H9 (cell line): Measurements from ENCODE around the gene TMEM176A. TPM values are rescaled to one million over a fixed set of nuclear protein-coding genes. Genes with fewer than 3 reads are reported as not detected.

ENCODE experiments used
- DNase-seq: peaks from one replicate; pipeline ENCODE4 v3.0.0-alpha.2; 2017
- H2AFZ ChIP-seq: one replicate; pipeline ENCODE4 v1.6.1; 2013; ENCODE audit warnings: mild to moderate bottlenecking, low read length, control low read depth, moderate library complexity
- H2AK5ac ChIP-seq: 2 replicates; pipeline ENCODE4 v1.6.1; 2013; ENCODE audit warnings: low read length, control low read depth, mixed read lengths; ENCODE audit not compliant: insufficient read length
- H2BK120ac ChIP-seq: one replicate; pipeline ENCODE4 v1.6.1; 2013; ENCODE audit warnings: low read depth, mild to moderate bottlenecking, low read length, control low read depth, inconsistent platforms; ENCODE audit not compliant: poor library complexity, severe bottlenecking
- H2BK12ac ChIP-seq: 2 replicates; pipeline ENCODE4 v1.6.1; 2013; ENCODE audit warnings: low read length, control low read depth, mixed read lengths, low read depth; ENCODE audit not compliant: insufficient read length
- H2BK15ac ChIP-seq: 2 replicates; pipeline ENCODE4 v1.6.1; 2013; ENCODE audit warnings: low read depth, low read length, control low read depth
- H2BK20ac ChIP-seq: one replicate; pipeline ENCODE4 v1.6.1; 2013; ENCODE audit warnings: low read depth, mild to moderate bottlenecking, low read length, control low read depth, inconsistent platforms; ENCODE audit not compliant: poor library complexity, severe bottlenecking
- H2BK5ac ChIP-seq: 2 replicates; pipeline ENCODE4 v1.6.1; 2013; ENCODE audit warnings: low read length, control low read depth, mixed read lengths; ENCODE audit not compliant: insufficient read length
- H3K14ac ChIP-seq: 2 replicates; pipeline ENCODE4 v1.6.1; 2013; ENCODE audit warnings: low read length, control low read depth; ENCODE audit not compliant: insufficient read depth
- H3K18ac ChIP-seq: 2 replicates; pipeline ENCODE4 v1.6.1; 2013; ENCODE audit warnings: low read depth, mild to moderate bottlenecking, mixed read lengths, low read length, control low read depth; ENCODE audit not compliant: insufficient read length
- H3K23ac ChIP-seq: 2 replicates; pipeline ENCODE4 v1.6.1; 2013; ENCODE audit warnings: low read length, control low read depth, mixed read lengths, low read depth; ENCODE audit not compliant: insufficient read length
- H3K23me2 ChIP-seq: 2 replicates; pipeline ENCODE4 v1.6.1; 2013; ENCODE audit warnings: low read depth, mild to moderate bottlenecking, mixed read lengths, low read length, control low read depth; ENCODE audit not compliant: insufficient read length, poor library complexity, severe bottlenecking
- H3K27ac ChIP-seq: 2 replicates; pipeline ENCODE4 v1.5.1; 2013; ENCODE audit warnings: low read length, control low read depth, mixed read lengths, low read depth; ENCODE audit not compliant: insufficient read length
- H3K27me3 ChIP-seq: 2 replicates; pipeline ENCODE4 v1.6.1; 2013; ENCODE audit warnings: low read length, control low read depth, inconsistent platforms; ENCODE audit not compliant: insufficient read depth
- H3K4ac ChIP-seq: 2 replicates; pipeline ENCODE4 v1.6.1; 2013; ENCODE audit warnings: low read depth, mild to moderate bottlenecking, control low read depth, inconsistent platforms, low read length, moderate library complexity
- H3K4me1 ChIP-seq: 2 replicates; pipeline ENCODE4 v1.6.1; 2013; ENCODE audit warnings: low read length, control low read depth, inconsistent platforms; ENCODE audit not compliant: insufficient read depth
- H3K4me2 ChIP-seq: 2 replicates; pipeline ENCODE4 v1.6.1; 2013; ENCODE audit warnings: low read length, control low read depth, mixed read lengths; ENCODE audit not compliant: insufficient read length, insufficient read depth
- H3K56ac ChIP-seq: 2 replicates; pipeline ENCODE4 v1.6.1; 2013; ENCODE audit warnings: low read depth, mild to moderate bottlenecking, mixed read lengths, low read length, control low read depth; ENCODE audit not compliant: insufficient read length
- H3K79me1 ChIP-seq: 2 replicates; pipeline ENCODE4 v1.6.1; 2013; ENCODE audit warnings: low read depth, mild to moderate bottlenecking, moderate library complexity, low read length, control low read depth, inconsistent platforms; ENCODE audit not compliant: insufficient read depth, poor library complexity, severe bottlenecking
- H3K79me2 ChIP-seq: 2 replicates; pipeline ENCODE4 v1.6.1; 2013; ENCODE audit warnings: low read length, control low read depth, inconsistent platforms; ENCODE audit not compliant: insufficient read depth
- H3K9ac ChIP-seq: 2 replicates; pipeline ENCODE4 v1.6.1; 2013; ENCODE audit warnings: low read length, control low read depth, mixed read lengths; ENCODE audit not compliant: insufficient read length; ENCODE audit errors: extremely low read depth
- H3K9me3 ChIP-seq: one replicate; pipeline ENCODE4 v1.6.1; 2013; ENCODE audit warnings: low read depth, low read length, inconsistent platforms; ENCODE audit not compliant: control insufficient read depth
- H3T11ph ChIP-seq: one replicate; pipeline ENCODE4 v1.6.1; 2013; ENCODE audit warnings: mild to moderate bottlenecking, low read length, control low read depth, inconsistent platforms
- H4K20me1 ChIP-seq: one replicate; pipeline ENCODE4 v1.6.1; 2013; ENCODE audit not compliant: control insufficient read depth, insufficient read length, insufficient read depth
- H4K5ac ChIP-seq: 2 replicates; pipeline ENCODE4 v1.6.1; 2013; ENCODE audit warnings: low read depth, mild to moderate bottlenecking, mixed read lengths, low read length, control low read depth; ENCODE audit not compliant: insufficient read length
- H4K8ac ChIP-seq: replicated peaks from 2 replicates; pipeline ENCODE4 v1.6.1; 2013; ENCODE audit warnings: low read length, control low read depth, mixed read lengths, low read depth; ENCODE audit not compliant: insufficient read length
- H4K91ac ChIP-seq: 2 replicates; pipeline ENCODE4 v1.6.1; 2013; ENCODE audit warnings: low read depth, mild to moderate bottlenecking, moderate library complexity, mixed read lengths, low read length, control low read depth; ENCODE audit not compliant: insufficient read length
- H3K27ac Mint-ChIP-seq, 3 experiments: 2 replicates in 2 of 3; 3 replicates in 1 of 3; pipeline ENCODE4 v1.8.0; 2020 to 2021; ENCODE audit warnings: mixed read lengths in 3 of 3, mild to moderate bottlenecking in 1 of 3, moderate library complexity in 1 of 3
- H3K27me3 Mint-ChIP-seq: 2 replicates; pipeline ENCODE4 v1.8.0; 2021; ENCODE audit warnings: low read depth, mild to moderate bottlenecking, moderate library complexity, mixed read lengths
- H3K36me3 Mint-ChIP-seq, 3 experiments: 2 replicates in 2 of 3; 3 replicates in 1 of 3; pipeline ENCODE4 v1.8.0; 2020 to 2021; ENCODE audit warnings: low read depth in 3 of 3, mixed read lengths in 3 of 3; ENCODE audit not compliant: insufficient read depth in 1 of 3
- H3K4me1 Mint-ChIP-seq, 2 experiments: 2 replicates each; pipeline ENCODE4 v1.8.0; 2020; ENCODE audit warnings: mixed read lengths in 2 of 2
- H3K4me3 Mint-ChIP-seq, 2 experiments: 2 replicates in 1 of 2; 3 replicates in 1 of 2; pipeline ENCODE4 v1.8.0; 2020 to 2021; ENCODE audit warnings: mild to moderate bottlenecking in 2 of 2, mixed read lengths in 2 of 2, moderate library complexity in 1 of 2
- H3K9me3 Mint-ChIP-seq, 2 experiments: 2 replicates in 1 of 2; 3 replicates in 1 of 2; pipeline ENCODE4 v1.8.0; 2020; ENCODE audit warnings: mild to moderate bottlenecking in 2 of 2, mixed read lengths in 2 of 2, moderate library complexity in 1 of 2
- total RNA-seq: library from RNA; stranded (reverse); gene quantifications from 2 replicates; pipeline ENCODE4 v1.2.1, GENCODE V29; 2021
- TF ChIP-seq, protein P1 (sequence below): fragments of 200-600 bp; sonication (generic); conservative IDR thresholded peaks from 3 replicates; pipeline ENCODE4 v1.8.0; 2021; ENCODE audit warnings: antibody characterized with exemption, mild to moderate bottlenecking

Gene TMEM176A
- total RNA-seq, 1 experiment from 2014 or later, result not detected

DNA sequence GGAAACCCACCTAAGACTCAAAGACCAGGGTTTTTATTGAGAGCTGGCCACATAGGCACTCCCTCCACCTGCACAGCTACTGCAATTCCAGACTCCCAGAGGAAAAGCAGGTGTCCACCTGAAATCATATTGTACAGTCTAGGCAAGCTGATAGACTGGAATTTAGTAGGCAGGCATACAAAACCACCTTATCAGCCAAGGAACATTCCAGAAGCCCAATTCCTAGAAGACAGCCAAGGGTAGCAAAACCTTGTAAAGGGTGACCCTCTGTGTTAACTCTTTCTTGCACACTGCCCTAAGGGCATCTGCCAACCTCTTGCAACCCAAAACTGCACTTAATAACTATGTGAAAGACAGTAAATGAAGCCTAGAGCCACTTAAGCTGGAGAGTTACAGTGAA lies 5.3 kb downstream of the TMEM176A start:
- H3K27ac Mint-ChIP-seq, result no peak overlapping the region
- H3K56ac ChIP-seq, result no peak overlapping the region
- H4K5ac ChIP-seq, result no peak overlapping the region
- H3T11ph ChIP-seq, result no peak overlapping the region
- no peak overlapping the region for H2AFZ ChIP-seq
- H3K23ac ChIP-seq, result no peak overlapping the region
- no peak overlapping the region for H3K18ac ChIP-seq
- H3K4me2 ChIP-seq, result no peak overlapping the region
- DNase-seq, result no peak
- H3K4me1 ChIP-seq, result no peaks in the 10 kb centered on the region
- no peaks in the 10 kb centered on the region for H3K79me1 ChIP-seq
- H4K91ac ChIP-seq, result no peak overlapping the region
- H2BK5ac ChIP-seq, result no peak overlapping the region
- H3K79me2 ChIP-seq, result no peaks in the 10 kb centered on the region
- H3K27me3 ChIP-seq, result peaks cover 16% of the 10 kb centered on the region; the same call in 1 of the 2 replicates
- H3K9ac ChIP-seq, result no peak overlapping the region
- no peaks in the 10 kb centered on the region for H3K9me3 ChIP-seq
- no peak overlapping the region for H2BK20ac ChIP-seq
- no peak overlapping the region for H2BK15ac ChIP-seq
- no peak overlapping the region for H3K14ac ChIP-seq
- no peak overlapping the region for H2BK120ac ChIP-seq
- H2BK12ac ChIP-seq, result no peak overlapping the region
- peaks cover 78% of the 10 kb centered on the region for H3K27me3 Mint-ChIP-seq
- peaks cover 0 to 13% of the 10 kb centered on the region in 2 experiments; a peak in 2 of 4 replicates for H3K4me1 Mint-ChIP-seq
- no peak overlapping the region for H3K27ac ChIP-seq
- H3K36me3 Mint-ChIP-seq, result peaks cover 0 to 14% (median 7%) of the 10 kb centered on the region in 3 experiments; a peak in 3 of 7 replicates
- no peak overlapping the region for H4K8ac ChIP-seq
- TF ChIP-seq, protein P1, sequence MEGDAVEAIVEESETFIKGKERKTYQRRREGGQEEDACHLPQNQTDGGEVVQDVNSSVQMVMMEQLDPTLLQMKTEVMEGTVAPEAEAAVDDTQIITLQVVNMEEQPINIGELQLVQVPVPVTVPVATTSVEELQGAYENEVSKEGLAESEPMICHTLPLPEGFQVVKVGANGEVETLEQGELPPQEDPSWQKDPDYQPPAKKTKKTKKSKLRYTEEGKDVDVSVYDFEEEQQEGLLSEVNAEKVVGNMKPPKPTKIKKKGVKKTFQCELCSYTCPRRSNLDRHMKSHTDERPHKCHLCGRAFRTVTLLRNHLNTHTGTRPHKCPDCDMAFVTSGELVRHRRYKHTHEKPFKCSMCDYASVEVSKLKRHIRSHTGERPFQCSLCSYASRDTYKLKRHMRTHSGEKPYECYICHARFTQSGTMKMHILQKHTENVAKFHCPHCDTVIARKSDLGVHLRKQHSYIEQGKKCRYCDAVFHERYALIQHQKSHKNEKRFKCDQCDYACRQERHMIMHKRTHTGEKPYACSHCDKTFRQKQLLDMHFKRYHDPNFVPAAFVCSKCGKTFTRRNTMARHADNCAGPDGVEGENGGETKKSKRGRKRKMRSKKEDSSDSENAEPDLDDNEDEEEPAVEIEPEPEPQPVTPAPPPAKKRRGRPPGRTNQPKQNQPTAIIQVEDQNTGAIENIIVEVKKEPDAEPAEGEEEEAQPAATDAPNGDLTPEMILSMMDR, result no peak
- peaks cover 14 to 17% of the 10 kb centered on the region in 2 experiments for H3K9me3 Mint-ChIP-seq
- H4K20me1 ChIP-seq, result no peaks in the 10 kb centered on the region
- H2AK5ac ChIP-seq, result no peak overlapping the region
- no peak overlapping the region for H3K4me3 Mint-ChIP-seq
- H3K4ac ChIP-seq, result no peak overlapping the region
- H3K23me2 ChIP-seq, result peaks cover 2% of the 10 kb centered on the region
